A549 (cell line): ENCODE data around the gene SEC14L6. TPM values are rescaled to one million over a fixed set of nuclear protein-coding genes. Genes with fewer than 3 reads are reported as not detected.

Experiments used
- ATAC-seq, 2 experiments: fragments of 200-7000 bp in 1 of 2; fragments of >200 bp in 1 of 2; cut with Nextera tagmentation in 1 of 2; cut with Tn5 transposase in 1 of 2; 3 replicates each; pipeline versions ENCODE4 v1.8.0 to v1.9.1; 2018 to 2020; ENCODE audit warnings: mild to moderate bottlenecking in 1 of 2, moderate library complexity in 1 of 2
- CTCF ChIA-PET: fragments of 300-600 bp; sonication (Branson Sonifier 250); formaldehyde crosslinking; extraction: SDS; loops from one replicate; lab custom pipeline; 2021; ENCODE audit warnings: antibody characterized with exemption, inconsistent platforms; lab: Yijun Ruan, JAX
- POLR2A ChIA-PET: fragments of 350-600 bp; formaldehyde crosslinking; extraction: SDS; loops from one replicate; lab custom pipeline; 2021; ENCODE audit warnings: antibody characterized with exemption, inconsistent platforms; lab: Yijun Ruan, JAX
- DNase-seq, 2 experiments: peaks; one replicate each; pipeline versions ENCODE4 v3.0.0 to v3.0.0-alpha.2; 2011 to 2016; ENCODE audit warnings: low read depth in 1 of 2, low spot score in 1 of 2
- FAIRE-seq: peaks from 2 replicates; lab custom pipeline; 2011; peaks lifted over from hg19 to GRCh38; lab: Jason Lieb, UNC
- H3K27ac ChIP-seq, 2 experiments: fragments of >200 bp; sonication (Bioruptor Twin); formaldehyde crosslinking; 3 replicates each; pipeline ENCODE4 v1.5.1; 2016 to 2017
- H3K4me1 ChIP-seq: fragments of >200 bp; sonication (Bioruptor Twin); formaldehyde crosslinking; 3 replicates; pipeline ENCODE4 v1.6.1; 2016
- H3K4me2 ChIP-seq: fragments of >200 bp; sonication (Bioruptor Twin); formaldehyde crosslinking; 3 replicates; pipeline ENCODE4 v1.6.1; 2016
- H3K4me3 ChIP-seq: fragments of >200 bp; sonication (Bioruptor Twin); formaldehyde crosslinking; 3 replicates; pipeline ENCODE4 v1.5.1; 2016
- H3K9me3 ChIP-seq: fragments of >200 bp; sonication (Bioruptor Twin); formaldehyde crosslinking; 3 replicates; pipeline ENCODE4 v1.6.1; 2016
- CHD2 ChIP-seq: fragments of 150-350 bp; IDR thresholded peaks from 2 replicates; pipeline ENCODE4 v1.6.1; 2014; ENCODE audit warnings: low read length; ENCODE audit not compliant: partially characterized antibody
- CTCF ChIP-seq: fragments of >200 bp; sonication (Bioruptor Twin); formaldehyde crosslinking; IDR thresholded peaks from 3 replicates; pipeline ENCODE4 v1.5.1; 2016
- E2F6 ChIP-seq: IDR thresholded peaks from 2 replicates; pipeline ENCODE4 v1.6.1; 2012; ENCODE audit warnings: low read depth, borderline replicate concordance
- EHF ChIP-seq: fragments of 250-450 bp; sonication (Bioruptor Pico); IDR thresholded peaks from 2 replicates; pipeline ENCODE4 v1.5.0; 2020; ENCODE audit warnings: mild to moderate bottlenecking
- ELK1 ChIP-seq: fragments of 150-350 bp; IDR thresholded peaks from 2 replicates; pipeline ENCODE4 v1.6.1; 2014; ENCODE audit warnings: low read depth, mild to moderate bottlenecking, low read length
- FOSL2 ChIP-seq, 2 experiments: fragments of 450-650 bp in 1 of 2; fragments of >200 bp in 1 of 2; sonication (Bioruptor Twin) in 1 of 2; formaldehyde crosslinking; IDR thresholded peaks; 2 replicates each; pipeline versions ENCODE4 v1.5.0 to v1.6.1; 2016 to 2020; ENCODE audit warnings: mild to moderate bottlenecking in 1 of 2, moderate library complexity in 1 of 2
- HES2 ChIP-seq: fragments of >200 bp; sonication (Bioruptor Twin); formaldehyde crosslinking; IDR thresholded peaks from 2 replicates; pipeline ENCODE4 v1.6.1; 2016
- HEYL ChIP-seq: fragments of 250-450 bp; sonication (Bioruptor Pico); IDR thresholded peaks from 2 replicates; pipeline ENCODE4 v1.8.0; 2021; ENCODE audit warnings: mild to moderate bottlenecking, moderate library complexity
- HOXB13 ChIP-seq: fragments of 250-450 bp; sonication (Bioruptor Pico); IDR thresholded peaks from 2 replicates; pipeline ENCODE4 v1.5.0; 2020; ENCODE audit warnings: low read depth, mild to moderate bottlenecking, moderate library complexity
- JUN ChIP-seq, 2 experiments: fragments of >200 bp; sonication (Bioruptor Twin); formaldehyde crosslinking; IDR thresholded peaks; 2 replicates in 1 of 2; 3 replicates in 1 of 2; pipeline ENCODE4 v1.6.1; 2016 to 2017
- JUNB ChIP-seq: fragments of >200 bp; sonication (Bioruptor Twin); formaldehyde crosslinking; IDR thresholded peaks from 2 replicates; pipeline ENCODE4 v1.6.1; 2016
- KDM5A ChIP-seq: fragments of 200-600 bp; sonication (generic); IDR thresholded peaks from 2 replicates; pipeline ENCODE4 v1.6.1; 2016; ENCODE audit warnings: antibody characterized with exemption, mild to moderate bottlenecking
- MAZ ChIP-seq: fragments of 150-350 bp; IDR thresholded peaks from 2 replicates; pipeline ENCODE4 v1.6.1; 2014; ENCODE audit warnings: antibody characterized with exemption, low read depth, low read length, borderline replicate concordance
- NPAS2 ChIP-seq: fragments of 250-450 bp; sonication (Bioruptor Pico); IDR thresholded peaks from 2 replicates; pipeline ENCODE4 v1.8.0; 2022; ENCODE audit warnings: mild to moderate bottlenecking, moderate library complexity, borderline replicate concordance
- PHF8 ChIP-seq: fragments of 200-600 bp; sonication (generic); IDR thresholded peaks from 2 replicates; pipeline ENCODE4 v1.6.1; 2016; ENCODE audit warnings: low read depth, mild to moderate bottlenecking, antibody characterized with exemption, moderate library complexity, borderline replicate concordance
- RCOR1 ChIP-seq: fragments of 150-350 bp; IDR thresholded peaks from 2 replicates; pipeline ENCODE4 v1.6.1; 2014; ENCODE audit warnings: antibody characterized with exemption, low read length, low read depth
- RNF2 ChIP-seq: fragments of 200-600 bp; sonication (generic); IDR thresholded peaks from 2 replicates; pipeline ENCODE4 v1.6.1; 2016; ENCODE audit warnings: low read depth, mild to moderate bottlenecking, antibody characterized with exemption, moderate library complexity, borderline replicate concordance
- SMC3 ChIP-seq: fragments of >200 bp; sonication (Bioruptor Twin); formaldehyde crosslinking; IDR thresholded peaks from 3 replicates; pipeline ENCODE4 v1.6.1; 2018; ENCODE audit warnings: inconsistent platforms
- TFCP2L1 ChIP-seq: fragments of 250-450 bp; sonication (Bioruptor Pico); IDR thresholded peaks from 2 replicates; pipeline ENCODE4 v1.5.0; 2021; ENCODE audit warnings: mild to moderate bottlenecking
- USF2 ChIP-seq: fragments of 450-650 bp; IDR thresholded peaks from 2 replicates; pipeline ENCODE4 v1.6.1; 2014; ENCODE audit warnings: antibody characterized with exemption
- ZC3H11A ChIP-seq: fragments of 450-650 bp; IDR thresholded peaks from 2 replicates; pipeline ENCODE4 v1.6.1; 2014; ENCODE audit warnings: antibody characterized with exemption, mild to moderate bottlenecking
- WGBS: methylation state at CpG from one replicate; pipeline ENCODE4 v1.1.6; 2017; ENCODE audit errors: missing lambda C conversion rate; 5-methylcytosine and 5-hydroxymethylcytosine counted together
- polyA plus RNA-seq, 4 experiments: library from polyadenylated mRNA; depleted of rRNA in 3 of 4; stranded (reverse); fragments of >200 nt; fragmentation: RNase III in 1 of 4; extraction: RNeasy Plus Mini Kit Qiagen cat#74134 plus additional on column Dnase treatment in 1 of 4; gene quantifications; 2 replicates in 3 of 4; 3 replicates in 1 of 4; pipeline ENCODE4 v1.2.3, GENCODE V29; 2011 to 2017

The SEC14L6 gene
- polyA plus RNA-seq, 2 of the 4 experiments (the other 2 are of a cell fraction), result not detected

- POLR2A ChIA-PET, result interaction anchor here (0.7 kb wide), 1 partner anchor 27 kb away, joined by 3 read pairs; no protein-coding TSS in a partner anchor
- CTCF ChIA-PET, result interaction anchor here (1.1 kb wide), 1 partner anchor 21 kb away, joined by 5 read pairs; no protein-coding TSS in a partner anchor
- FAIRE-seq (no peak), ATAC-seq (no peak), DNase-seq (no peak)
- Histone ChIP-seq H3K9me3 (no peaks in the 10 kb centered on the region), H3K4me3 (no peak overlapping the region), H3K27ac (no peak overlapping the region), H3K4me2 (no peak overlapping the region), H3K4me1 (no peaks in the 10 kb centered on the region)
- 94% methylated on average over 8 of the region's 8 CpGs for WGBS
- TF ChIP-seq FOSL2 (IDR thresholded peaks at IDR 0.05), result no peak
- TF ChIP-seq FOSL2 (CRISPR knock-in tag; IDR thresholded peaks at IDR 0.05), result no peak
- TF ChIP-seq MAZ, result no peak
These were observed 40.0 kb downstream of the SEC14L6 start for GRCh38 chr22:30506507-30506968.

- no peak for ATAC-seq
- TF ChIP-seq RCOR1, result no peak
- no peak for TF ChIP-seq KDM5A
- TF ChIP-seq ZC3H11A, result no peak
- no peak for TF ChIP-seq EHF (CRISPR knock-in tag)
- no peak for TF ChIP-seq CHD2
- TF ChIP-seq HEYL (CRISPR knock-in tag), result no peak
- no peak for TF ChIP-seq JUNB
- TF ChIP-seq RNF2, result no peak
- TF ChIP-seq E2F6, result no peak
- no peak for TF ChIP-seq JUN (IDR thresholded peaks at IDR 0.05)
- CTCF ChIA-PET, result interaction anchor here (1.6 kb wide), 1 partner anchor 18 kb away, joined by 4 read pairs; no protein-coding TSS in a partner anchor
These were observed 43.0 kb downstream of the SEC14L6 start for GRCh38 chr22:30503551-30503950.

GRCh38 chr22:30502911-30503310 lies 43.6 kb downstream of the SEC14L6 start:
- no peak for ATAC-seq
- no peak for DNase-seq
- Histone ChIP-seq H3K27ac (no peak overlapping the region), H3K4me2 (no peak overlapping the region), H3K4me3 (no peak overlapping the region)
- POLR2A ChIA-PET, result interaction anchor here (0.7 kb wide), 1 partner anchor 9 kb away, joined by 3 read pairs; no protein-coding TSS in a partner anchor
- FAIRE-seq, result no peak
- TF ChIP-seq SMC3 (no peak), HES2 (no peak), TFCP2L1 (CRISPR knock-in tag) (no peak), E2F6 (no peak), NPAS2 (CRISPR knock-in tag) (no peak), CTCF (no peak), PHF8 (no peak), USF2 (no peak), ELK1 (no peak), HOXB13 (CRISPR knock-in tag) (no peak), ZC3H11A (no peak)
- TF ChIP-seq, all 56 proteins: peak for 0
- Histone ChIP-seq H3K4me1 (no peaks in the 10 kb centered on the region), H3K9me3 (no peaks in the 10 kb centered on the region)
- CTCF ChIA-PET, result interaction anchor here (1.6 kb wide), 1 partner anchor 17 kb away, joined by 4 read pairs; no protein-coding TSS in a partner anchor
- WGBS, result 94% methylated on average over 3 of the region's 3 CpGs

More at GRCh38 chr22:30503551-30503950, 43.0 kb downstream of the SEC14L6 start:
- no peaks in the 10 kb centered on the region for H3K4me1 ChIP-seq
- DNase-seq (no peak), FAIRE-seq (no peak)
- H3K4me3 ChIP-seq, result no peak overlapping the region
- no peaks in the 10 kb centered on the region for H3K9me3 ChIP-seq
- 93% methylated on average over 12 of the region's 12 CpGs for WGBS
- POLR2A ChIA-PET, result interaction anchor here (0.7 kb wide), 1 partner anchor 8 kb away, joined by 3 read pairs; no protein-coding TSS in a partner anchor
- no peak overlapping the region for H3K27ac ChIP-seq
- no peak overlapping the region for H3K4me2 ChIP-seq
